Testis (tissue), 3 donors: Measurements from ENCODE around the gene MYO1D. TPM values are rescaled to one million over a fixed set of nuclear protein-coding genes. Genes with fewer than 3 reads are reported as not detected.

Source experiments
- DNase-seq: peaks from one replicate; pipeline ENCODE4 v3.0.0-alpha.2; 2019
- H3K27ac ChIP-seq, 2 donors: fragments of 200-600 bp; sonication (generic); one replicate each; pipeline ENCODE4 v1.5.1; 2019
- H3K27me3 ChIP-seq: fragments of 200-600 bp; sonication (generic); one replicate; pipeline ENCODE4 v1.5.1; 2019
- H3K36me3 ChIP-seq: fragments of 200-600 bp; sonication (generic); one replicate; pipeline ENCODE4 v1.5.1; 2017; ENCODE audit warnings: low read depth; ENCODE audit errors: missing control alignments
- H3K4me1 ChIP-seq: fragments of 200-600 bp; sonication (generic); one replicate; pipeline ENCODE4 v1.5.1; 2019
- H3K4me3 ChIP-seq, 2 donors: fragments of 200-600 bp; sonication (generic); one replicate each; pipeline ENCODE4 v1.5.1; 2017 to 2019
- H3K9me3 ChIP-seq: fragments of 200-600 bp; sonication (generic); one replicate; pipeline ENCODE4 v1.5.1; 2017
- CTCF ChIP-seq, 3 experiments: fragments of 450-650 bp in 2 of 3; fragments of 200-600 bp in 1 of 3; sonication (generic) in 1 of 3; IDR thresholded peaks; one replicate each; pipeline ENCODE4 v1.5.1; 2016 to 2019; ENCODE audit warnings: antibody characterized with exemption in 3 of 3, mild to moderate bottlenecking in 2 of 3, moderate library complexity in 1 of 3
- POLR2A ChIP-seq: fragments of 450-650 bp; IDR thresholded peaks from one replicate; pipeline ENCODE4 v1.6.1; 2017; ENCODE audit warnings: antibody characterized with exemption, mild to moderate bottlenecking, moderate library complexity
- WGBS, 2 donors: methylation state at CpG; one replicate each; pipeline ENCODE4 v1.1.5; 2018; 5-methylcytosine and 5-hydroxymethylcytosine counted together
- intact Hi-C: fragments of 100-400 bp; cut with DNase I; formaldehyde crosslinking; loops from one replicate; pipeline ENCODE4 v1.15.1; 2023; ENCODE audit warnings: low total_unique reads
- polyA plus RNA-seq: library from polyadenylated mRNA; stranded (reverse); fragments of 350-450 nt; fragmentation: Illumina TruSeq; extraction: RNeasy Lipid Tissue Mini Kit (QIAGEN cat#74804); gene quantifications from one replicate; pipeline ENCODE4 v1.2.3, GENCODE V29; 2014; ENCODE audit warnings: low read depth, low replicate concordance; ENCODE audit not compliant: insufficient read depth
- total RNA-seq, 2 donors: library from RNA; depleted of rRNA; stranded (reverse); fragments of >200 nt; gene quantifications; one replicate each; pipeline ENCODE4 v1.2.3, GENCODE V29; 2016

MYO1D gene
- total and polyA plus RNA-seq, 3 donors from 2014 or later: 29.5 to 34.1 (median 33.6) TPM

GRCh38 chr17:32628271-32629044 is 248.5 kb downstream of the MYO1D start:
- H3K4me1 ChIP-seq: peaks cover 3% of the 10 kb centered on the region
- no peaks in the 10 kb centered on the region for H3K36me3 ChIP-seq
- 76 to 87% methylated on average over 4 of the region's 4 CpGs for WGBS, 2 donors
- intact Hi-C loops: no loop called here
- DNase-seq: no peak
- no peak overlapping the region for H3K4me3 ChIP-seq
- no peak for TF ChIP-seq POLR2A
- TF ChIP-seq CTCF (IDR thresholded peaks at IDR 0.05): no peak
- no peaks in the 10 kb centered on the region for H3K27me3 ChIP-seq
- H3K9me3 ChIP-seq: no peaks in the 10 kb centered on the region
- no peak overlapping the region for H3K27ac ChIP-seq

GRCh38 chr17:32627239-32627996 is 249.5 kb downstream of the MYO1D start:
- no peak overlapping the region for H3K27ac ChIP-seq
- intact Hi-C loops: no loop called here
- no peak for DNase-seq

GRCh38 chr17:32626379-32626791 is 250.5 kb downstream of the MYO1D start:
- intact Hi-C loops: no loop called here
- no peak overlapping the region for H3K27ac ChIP-seq
- no peak overlapping the region for H3K4me3 ChIP-seq
- peaks cover 3% of the 10 kb centered on the region for H3K4me1 ChIP-seq
- no peaks in the 10 kb centered on the region for H3K36me3 ChIP-seq
- no peaks in the 10 kb centered on the region for H3K9me3 ChIP-seq
- H3K27me3 ChIP-seq: no peaks in the 10 kb centered on the region
- WGBS, 2 donors: 53 to 61% methylated on average over 6 of the region's 6 CpGs
- TF ChIP-seq CTCF (IDR thresholded peaks at IDR 0.05) (no peak), POLR2A (no peak)
- DNase-seq: no peak

More at GRCh38 chr17:32627239-32627996, 249.5 kb downstream of the MYO1D start:
- TF ChIP-seq CTCF (IDR thresholded peaks at IDR 0.05) (no peak), POLR2A (no peak)
- Histone ChIP-seq H3K36me3 (no peaks in the 10 kb centered on the region), H3K27me3 (no peaks in the 10 kb centered on the region), H3K9me3 (no peaks in the 10 kb centered on the region), H3K4me1 (peaks cover 3% of the 10 kb centered on the region), H3K4me3 (no peak overlapping the region)
- WGBS, 2 donors: 79 to 86% methylated on average over 15 of the region's 15 CpGs

- no peak for DNase-seq
- TF ChIP-seq POLR2A: no peak
- TF ChIP-seq CTCF (IDR thresholded peaks at IDR 0.05): no peak
- H3K4me3 ChIP-seq: no peak overlapping the region
- H3K27ac ChIP-seq: no peak overlapping the region
- peaks cover 3% of the 10 kb centered on the region for H3K4me1 ChIP-seq
- no peaks in the 10 kb centered on the region for H3K9me3 ChIP-seq
- no peaks in the 10 kb centered on the region for H3K36me3 ChIP-seq
- WGBS, 2 donors: 61 to 81% methylated on average over 7 of the region's 7 CpGs
- no peaks in the 10 kb centered on the region for H3K27me3 ChIP-seq
- intact Hi-C loops: no loop called here
Observed at GRCh38 chr17:32625971-32626370, 251.0 kb downstream of the MYO1D start.
